Osteocyte (in vitro differentiated cells): ENCODE results near the gene CARD14. TPM values are rescaled to one million over a fixed set of nuclear protein-coding genes. Genes with fewer than 3 reads are reported as not detected.

Experiments
- DNase-seq: peaks from one replicate; pipeline ENCODE4 v3.0.0; 2021; ENCODE audit warnings: mixed read lengths; ENCODE audit not compliant: unreplicated experiment; ENCODE audit errors: extremely low spot score
- H3K27ac Mint-ChIP-seq: one replicate; pipeline ENCODE4 v1.8.0; 2021; ENCODE audit warnings: mild to moderate bottlenecking, mixed read lengths; ENCODE audit not compliant: unreplicated experiment
- H3K27me3 Mint-ChIP-seq: one replicate; pipeline ENCODE4 v1.8.0; 2021; ENCODE audit warnings: mixed read lengths; ENCODE audit not compliant: unreplicated experiment
- H3K36me3 Mint-ChIP-seq: one replicate; pipeline ENCODE4 v1.8.0; 2021; ENCODE audit warnings: mixed read lengths; ENCODE audit not compliant: unreplicated experiment
- H3K4me1 Mint-ChIP-seq: one replicate; pipeline ENCODE4 v1.8.0; 2021; ENCODE audit warnings: mixed read lengths; ENCODE audit not compliant: unreplicated experiment
- H3K4me3 Mint-ChIP-seq: one replicate; pipeline ENCODE4 v1.8.0; 2021; ENCODE audit warnings: mild to moderate bottlenecking, moderate library complexity, mixed read lengths; ENCODE audit not compliant: unreplicated experiment
- H3K9me3 Mint-ChIP-seq: one replicate; pipeline ENCODE4 v1.8.0; 2021; ENCODE audit warnings: mixed read lengths; ENCODE audit not compliant: unreplicated experiment
- CTCF ChIP-seq: fragments of 200-600 bp; sonication (generic); IDR thresholded peaks from 2 replicates; pipeline ENCODE4 v1.5.0; 2021; ENCODE audit warnings: antibody characterized with exemption, mild to moderate bottlenecking, moderate library complexity
- total RNA-seq: library from RNA; stranded (reverse); gene quantifications from 2 replicates; pipeline ENCODE4 v1.2.1, GENCODE V29; 2021

Gene CARD14
- total RNA-seq, 1 donor from 2014 or later = 0.16 TPM

- H3K4me1 Mint-ChIP-seq = peaks cover 32% of the 10 kb centered on the region
- H3K4me3 Mint-ChIP-seq = peak overlapping the region; percentile 82
- H3K36me3 Mint-ChIP-seq = peaks cover 17% of the 10 kb centered on the region
- TF ChIP-seq CTCF = no peak
- H3K27ac Mint-ChIP-seq = peak overlapping the region; percentile 61
- no peaks in the 10 kb centered on the region for H3K9me3 Mint-ChIP-seq
- DNase-seq = no peak
- no peaks in the 10 kb centered on the region for H3K27me3 Mint-ChIP-seq
Measured at GRCh38 chr17:80145076-80146075, 24.5 kb upstream of the CARD14 start.

- DNase-seq = no peak
- no peaks in the 10 kb centered on the region for H3K27me3 Mint-ChIP-seq
- no peak for TF ChIP-seq CTCF
Measured at GRCh38 chr17:80146121-80147034, 23.5 kb upstream of the CARD14 start.

GRCh38 chr17:80147035-80147822 lies 22.6 kb upstream of the CARD14 start, which contains the start of gene EIF4A3:
Gene EIF4A3, minus strand, starts transcription at chr17:80147128. Its CDS starts 167 bp downstream, at chr17:80146961.
- Mint-ChIP-seq H3K36me3 (peaks cover 5% of the 10 kb centered on the region), H3K4me3 (peak within 1 kb of the TSS; percentile 95), H3K27ac (peak within 1 kb of the TSS; percentile 95), H3K4me1 (peaks cover 41% of the 10 kb centered on the region), H3K27me3 (no peaks in the 10 kb centered on the region), H3K9me3 (no peaks in the 10 kb centered on the region)
- no peak for TF ChIP-seq CTCF
- peak; percentile 98 for DNase-seq

More at GRCh38 chr17:80146121-80147034, 23.5 kb upstream of the CARD14 start:
- peak overlapping the region; percentile 95 for H3K4me3 Mint-ChIP-seq
- H3K27ac Mint-ChIP-seq = peak overlapping the region; percentile 61
- H3K36me3 Mint-ChIP-seq = peaks cover 13% of the 10 kb centered on the region
- H3K4me1 Mint-ChIP-seq = peaks cover 39% of the 10 kb centered on the region
- H3K9me3 Mint-ChIP-seq = no peaks in the 10 kb centered on the region

GRCh38 chr17:80151333-80151732 lies 18.5 kb upstream of the CARD14 start:
- peaks cover 5% of the 10 kb centered on the region for H3K36me3 Mint-ChIP-seq
- H3K4me3 Mint-ChIP-seq = no peak overlapping the region

More at GRCh38 chr17:80151333-80151732, 18.5 kb upstream of the CARD14 start:
- no peak for TF ChIP-seq CTCF
- H3K4me1 Mint-ChIP-seq = peaks cover 23% of the 10 kb centered on the region
- peaks cover 9% of the 10 kb centered on the region for H3K9me3 Mint-ChIP-seq
- no peaks in the 10 kb centered on the region for H3K27me3 Mint-ChIP-seq
- no peak for DNase-seq
- peak overlapping the region; percentile 46 for H3K27ac Mint-ChIP-seq
